GM11168 (cell line): ENCODE results near the gene RASEF.
"Not testable (repeated sequence)": the region's sequence is repeated elsewhere in the genome, so short reads cannot be mapped to it uniquely, and the experiment has no call there.

Experiments used
- in situ Hi-C: fragments of 300-500 bp; cut with MboI; formaldehyde crosslinking; loops from one replicate; pipeline ENCODE4 v1.12.0; 2022; ENCODE audit warnings: low sequenced_read_pairs; ENCODE audit not compliant: unreplicated experiment

The RASEF gene

GRCh38 chr9:82987370-82988189 lies 75.4 kb downstream of the RASEF start:
- in situ Hi-C loops, result no loop called here

- in situ Hi-C loops, result no loop called here
Observed at GRCh38 chr9:82981552-82981951, 81.4 kb downstream of the RASEF start.

- in situ Hi-C loops, result no loop called here
Observed at GRCh38 chr9:82975176-82975575, 87.8 kb downstream of the RASEF start.

GRCh38 chr9:82972446-82972845 lies 90.5 kb downstream of the RASEF start:
- in situ Hi-C loops, result no loop called here

- in situ Hi-C loops, result no loop called here
Observed at GRCh38 chr9:82970359-82970758, 92.6 kb downstream of the RASEF start.

- in situ Hi-C loops, result no loop called here
Observed at GRCh38 chr9:82969291-82969690, 93.7 kb downstream of the RASEF start.

- in situ Hi-C loops, result no loop called here
Observed at GRCh38 chr9:82968816-82969215, 94.1 kb downstream of the RASEF start.

GRCh38 chr9:82968388-82968787 lies 94.6 kb downstream of the RASEF start:
- in situ Hi-C loops, result no loop called here

- in situ Hi-C loops, result no loop called here
Observed at GRCh38 chr9:82961504-82962125, 101.3 kb downstream of the RASEF start.

GRCh38 chr9:82957529-82958379 lies 105.2 kb downstream of the RASEF start:
- in situ Hi-C loops, result no loop called here

- in situ Hi-C loops, result no loop called here
Observed at GRCh38 chr9:82949203-82949602, 113.7 kb downstream of the RASEF start.

- in situ Hi-C loops, result no loop called here
Observed at GRCh38 chr9:82940376-82940775, 122.6 kb downstream of the RASEF start.

- in situ Hi-C loops, result no loop called here
Observed at GRCh38 chr9:82939451-82939850, 123.5 kb downstream of the RASEF start.

- in situ Hi-C loops, result no loop called here
Observed at GRCh38 chr9:82938426-82939218, 124.3 kb downstream of the RASEF start.

- in situ Hi-C loops, result not testable (repeated sequence)
Observed at GRCh38 chr9:82936561-82936960, 126.4 kb downstream of the RASEF start.

GRCh38 chr9:82934949-82935348 lies 128.0 kb downstream of the RASEF start:
- in situ Hi-C loops, result no loop called here

- in situ Hi-C loops, result not testable (repeated sequence)
Observed at GRCh38 chr9:82934025-82934424, 128.9 kb downstream of the RASEF start.

- in situ Hi-C loops, result no loop called here
Observed at GRCh38 chr9:82930116-82930515, 132.8 kb downstream of the RASEF start.
